Midbrain (tissue), 1 donor: ENCODE results near the gene NFKBIB.
A peak's percentile ranks its signal among the peaks of the same experiment; 100 is the strongest.
"Not testable (repeated sequence)": the region's sequence is repeated elsewhere in the genome, so short reads cannot be mapped to it uniquely, and the experiment has no call there.

Source experiments
- DNase-seq: peaks from one replicate; lab custom pipeline; 2025; lab: John Stamatoyannopoulos, UW

The NFKBIB gene, protein sequence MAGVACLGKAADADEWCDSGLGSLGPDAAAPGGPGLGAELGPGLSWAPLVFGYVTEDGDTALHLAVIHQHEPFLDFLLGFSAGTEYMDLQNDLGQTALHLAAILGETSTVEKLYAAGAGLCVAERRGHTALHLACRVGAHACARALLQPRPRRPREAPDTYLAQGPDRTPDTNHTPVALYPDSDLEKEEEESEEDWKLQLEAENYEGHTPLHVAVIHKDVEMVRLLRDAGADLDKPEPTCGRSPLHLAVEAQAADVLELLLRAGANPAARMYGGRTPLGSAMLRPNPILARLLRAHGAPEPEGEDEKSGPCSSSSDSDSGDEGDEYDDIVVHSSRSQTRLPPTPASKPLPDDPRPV

DNA sequence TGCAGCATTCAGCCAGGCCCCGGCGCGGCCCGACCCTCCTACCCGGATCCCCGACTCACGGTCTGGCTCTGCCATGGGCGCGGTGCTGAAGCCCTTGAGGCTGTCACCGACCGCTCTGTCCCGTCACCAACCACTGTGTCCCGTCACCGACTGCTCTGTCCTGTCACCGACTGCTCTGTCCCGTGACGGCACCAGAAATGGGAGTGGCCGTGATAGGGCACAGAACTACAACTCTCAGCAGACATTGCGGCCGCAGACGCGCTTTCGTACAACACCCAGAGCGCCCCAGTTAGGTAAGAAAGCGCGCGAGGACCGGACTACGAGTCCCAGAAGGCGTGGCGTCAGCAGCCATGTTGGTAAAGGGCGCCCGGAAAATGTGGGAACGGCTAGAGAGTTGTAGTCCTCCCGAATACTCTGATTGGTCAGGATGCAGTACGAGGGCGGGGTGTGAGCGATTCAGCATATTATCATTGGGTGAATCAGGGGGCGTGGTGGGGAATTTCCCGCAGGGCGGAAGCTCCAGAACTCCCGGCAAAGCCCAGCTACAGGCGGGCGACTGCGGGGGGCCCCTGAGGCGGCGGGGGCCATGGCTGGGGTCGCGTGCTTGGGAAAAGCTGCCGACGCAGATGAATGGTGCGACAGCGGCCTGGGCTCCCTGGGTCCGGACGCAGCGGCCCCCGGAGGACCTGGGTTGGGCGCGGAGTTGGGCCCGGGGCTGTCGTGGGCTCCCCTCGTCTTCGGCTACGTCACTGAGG lies at the start of gene NFKBIB, which contains the start of gene SIRT2:
Gene NFKBIB (plus strand): TSS at position 523 of the 755 bp plus-strand sequence. CDS start 64 bp downstream, at position 587.
Gene SIRT2 (minus strand): TSS at position 172 of the 755 bp plus-strand sequence. CDS start 97 bp downstream, at position 75.
- DNase-seq, result peak; percentile 100

DNA sequence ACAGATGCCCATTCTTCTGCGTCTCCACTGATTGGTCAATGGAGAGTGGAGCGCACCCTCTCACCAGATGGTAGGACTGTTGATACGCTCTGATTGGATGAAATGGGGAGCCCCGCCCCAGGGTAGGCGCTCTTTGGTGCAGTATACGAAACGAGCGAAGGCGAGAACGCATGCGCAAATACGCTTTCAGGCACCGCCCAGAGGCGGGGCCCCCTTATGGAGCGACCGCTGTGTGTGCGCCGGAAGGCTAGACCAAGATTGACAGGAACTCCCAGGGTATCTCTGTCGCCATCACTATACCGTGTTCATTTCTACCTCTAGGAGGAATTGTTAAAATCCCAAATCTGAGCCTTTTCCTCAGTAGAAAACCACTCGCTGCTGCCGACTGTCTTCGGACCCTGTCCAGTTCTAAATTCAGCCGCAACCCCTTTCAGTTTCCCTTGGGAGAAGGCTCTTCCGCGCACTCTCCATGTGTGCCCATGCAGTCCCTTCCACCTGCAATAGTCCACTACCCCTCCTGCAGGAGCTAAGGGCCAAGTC lies 49.3 kb upstream of the NFKBIB start:
- no peak for DNase-seq

DNA sequence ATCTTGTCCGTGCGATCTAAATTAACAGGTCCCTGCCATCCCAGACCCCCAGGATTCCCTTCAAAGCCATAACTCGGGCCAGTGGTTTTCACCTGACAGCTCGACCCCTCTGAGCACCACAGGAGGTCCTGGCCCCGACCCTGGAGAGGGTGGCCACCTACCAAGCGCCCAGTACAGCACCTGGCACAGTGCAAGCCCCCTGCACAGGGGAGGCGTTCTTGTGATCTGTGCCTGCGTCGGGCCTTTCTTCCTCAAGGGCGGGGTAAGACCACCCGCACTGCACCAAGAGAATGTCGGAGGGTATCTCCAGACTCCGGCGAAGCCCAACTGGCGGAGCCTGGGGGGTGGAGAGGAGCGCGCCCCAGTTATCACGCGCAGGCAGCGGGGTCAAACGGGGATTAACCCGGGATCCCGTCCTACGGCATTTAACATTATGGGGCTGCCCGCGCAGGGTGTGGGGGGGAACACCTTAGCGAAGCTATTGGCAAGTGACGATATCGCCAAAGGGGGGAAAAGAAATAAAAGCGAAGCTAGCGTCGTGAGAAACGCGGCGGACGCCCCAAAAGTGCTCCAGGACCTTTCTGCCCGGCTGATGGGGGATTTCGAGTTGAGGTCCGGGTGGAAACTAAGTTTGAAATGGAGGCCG lies 48.7 kb upstream of the NFKBIB start:
- peak; percentile 39 for DNase-seq

DNA sequence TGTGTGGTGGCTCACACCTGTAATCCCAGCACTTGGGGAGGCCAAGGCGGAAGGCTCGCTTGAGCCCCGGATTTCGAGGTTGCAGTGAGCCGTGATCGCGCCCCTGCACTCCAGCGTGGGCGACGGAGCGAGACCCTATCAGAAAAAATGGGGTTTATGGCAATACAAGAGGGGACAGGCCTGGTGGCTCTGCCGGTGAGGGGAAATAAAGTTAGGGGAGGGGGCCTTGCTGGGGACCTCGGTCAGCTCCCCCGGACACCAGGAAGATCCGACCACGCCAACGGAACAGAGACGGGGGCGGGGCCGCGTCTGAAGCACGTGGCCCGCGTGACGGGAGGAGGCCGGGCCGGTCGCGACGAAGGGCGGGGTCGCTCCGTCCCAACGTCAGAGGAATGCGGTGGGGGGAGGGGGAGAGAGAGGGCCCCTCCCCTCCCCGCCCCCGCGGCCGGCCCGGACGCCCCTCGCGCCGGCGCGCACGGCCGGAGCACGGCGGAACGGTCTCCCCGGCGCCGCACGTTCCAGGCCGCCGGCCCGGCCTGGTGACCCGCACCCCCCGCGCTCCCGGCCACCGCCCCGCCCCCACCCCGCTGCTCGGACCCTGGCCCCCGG lies 48.0 kb upstream of the NFKBIB start:
- peak; percentile 92 for DNase-seq

DNA sequence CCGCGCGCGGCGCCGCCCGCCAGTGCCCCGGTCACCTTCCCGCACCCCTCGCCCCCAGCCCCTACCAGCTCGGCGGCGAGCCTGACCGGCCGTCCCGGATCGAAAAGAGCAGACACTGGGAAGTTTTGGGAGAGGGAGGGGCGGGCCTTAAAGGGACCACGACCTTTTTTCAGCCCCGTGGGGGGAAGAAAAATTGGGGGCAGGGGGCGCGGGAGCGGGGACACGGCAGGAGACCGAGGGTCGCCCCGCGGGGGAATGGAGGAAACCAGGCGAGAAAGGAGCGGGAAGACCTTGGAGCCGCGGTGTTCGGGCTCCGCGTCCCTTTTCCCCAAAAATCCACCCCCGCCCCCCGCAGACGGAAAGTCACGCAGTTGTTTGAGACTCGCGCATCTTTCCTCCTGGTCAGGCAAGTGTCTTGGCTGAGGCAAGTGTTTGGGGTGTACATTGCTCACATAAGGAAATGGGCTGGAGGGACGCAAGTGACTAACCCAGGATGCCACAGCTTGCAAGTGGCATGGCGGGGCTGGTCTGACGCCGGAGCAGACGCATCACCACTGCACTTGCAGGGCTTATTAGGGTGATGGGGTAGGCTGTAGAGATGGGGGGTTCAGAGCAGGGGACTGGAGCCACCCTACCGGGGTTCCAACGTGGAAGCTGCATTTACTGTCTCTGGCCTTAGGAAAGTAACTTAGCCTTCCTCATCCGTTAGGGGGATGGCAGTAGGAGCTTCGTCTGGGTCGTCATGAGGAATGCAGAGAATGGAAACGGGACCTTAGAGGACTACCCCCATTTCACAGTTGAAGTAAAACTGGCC lies 47.3 kb upstream of the NFKBIB start:
- DNase-seq, result peak; percentile 34

DNA sequence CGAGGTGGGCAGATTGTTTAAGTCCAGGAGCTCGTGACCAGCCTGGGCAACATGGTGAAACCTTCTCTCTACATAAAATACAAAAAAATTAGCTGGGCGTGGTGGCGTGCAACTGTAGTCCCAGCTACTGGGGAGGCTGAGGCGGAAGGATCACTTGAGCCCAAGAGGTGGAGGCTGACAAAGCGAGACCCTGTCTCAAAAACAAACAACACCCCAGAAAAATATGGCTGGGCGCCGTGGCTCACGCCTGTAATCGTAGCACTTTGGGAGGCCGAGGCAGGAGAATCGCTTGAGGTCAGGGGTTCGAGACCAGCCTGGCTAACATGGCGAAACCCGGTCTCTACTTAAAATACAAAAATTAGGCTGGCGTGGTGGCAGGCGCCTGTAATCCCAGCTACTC lies 46.6 kb upstream of the NFKBIB start:
- DNase-seq, result no peak

DNA sequence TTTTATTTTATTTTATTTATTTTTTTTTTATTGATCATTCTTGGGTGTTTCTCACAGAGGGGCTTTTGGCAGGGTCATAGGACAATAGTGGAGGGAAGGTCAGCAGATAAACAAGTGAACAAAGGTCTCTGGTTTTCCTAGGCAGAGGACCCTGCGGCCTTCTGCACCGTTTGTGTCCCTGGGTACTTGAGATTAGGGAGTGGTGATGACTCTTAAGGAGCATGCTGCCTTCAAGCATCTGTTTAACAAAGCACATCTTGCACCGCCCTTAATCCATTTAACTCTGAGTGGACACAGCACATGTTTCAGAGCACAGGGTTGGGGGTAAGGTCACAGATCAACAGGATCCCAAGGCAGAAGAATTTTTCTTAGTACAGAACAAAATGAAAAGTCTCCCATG lies 44.8 kb upstream of the NFKBIB start:
- not testable (repeated sequence) for DNase-seq

DNA sequence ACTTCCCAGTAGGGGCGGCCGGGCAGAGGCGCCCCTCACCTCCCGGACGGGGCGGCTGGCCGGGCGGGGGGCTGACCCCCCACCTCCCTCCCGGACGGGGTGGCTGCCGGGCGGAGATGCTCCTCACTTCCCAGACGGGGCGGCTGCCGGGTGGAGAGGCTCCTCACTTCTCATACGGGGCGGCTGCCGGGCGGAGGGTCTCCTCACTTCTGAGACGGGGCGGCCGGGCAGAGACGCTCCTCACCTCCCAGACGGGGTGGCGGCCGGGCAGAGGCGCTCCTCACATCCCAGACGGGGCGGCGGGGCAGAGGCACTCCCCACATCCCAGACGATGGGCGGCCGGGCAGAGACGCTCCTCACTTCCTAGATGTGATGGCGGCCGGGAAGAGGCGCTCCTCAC lies 44.0 kb upstream of the NFKBIB start:
- DNase-seq, result not testable (repeated sequence)

DNA sequence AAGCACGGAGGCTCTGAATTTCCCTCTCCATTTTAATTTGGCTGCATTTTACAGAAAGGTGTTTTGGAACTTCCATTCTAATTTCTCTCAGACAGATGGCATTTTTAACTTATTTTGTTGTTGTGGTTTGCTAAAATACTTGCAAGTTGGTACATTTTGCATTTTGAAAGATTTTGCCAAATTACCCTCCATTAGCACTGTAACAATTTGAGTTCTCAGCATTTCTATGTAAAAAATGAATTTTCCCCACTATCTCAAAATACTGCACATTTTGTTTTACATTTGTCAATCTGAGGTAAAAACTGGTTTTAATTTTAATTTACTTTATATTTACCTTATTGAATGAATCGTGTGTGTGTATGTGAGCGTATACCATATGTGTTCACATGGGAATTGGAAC lies 43.0 kb upstream of the NFKBIB start:
- no peak for DNase-seq

DNA sequence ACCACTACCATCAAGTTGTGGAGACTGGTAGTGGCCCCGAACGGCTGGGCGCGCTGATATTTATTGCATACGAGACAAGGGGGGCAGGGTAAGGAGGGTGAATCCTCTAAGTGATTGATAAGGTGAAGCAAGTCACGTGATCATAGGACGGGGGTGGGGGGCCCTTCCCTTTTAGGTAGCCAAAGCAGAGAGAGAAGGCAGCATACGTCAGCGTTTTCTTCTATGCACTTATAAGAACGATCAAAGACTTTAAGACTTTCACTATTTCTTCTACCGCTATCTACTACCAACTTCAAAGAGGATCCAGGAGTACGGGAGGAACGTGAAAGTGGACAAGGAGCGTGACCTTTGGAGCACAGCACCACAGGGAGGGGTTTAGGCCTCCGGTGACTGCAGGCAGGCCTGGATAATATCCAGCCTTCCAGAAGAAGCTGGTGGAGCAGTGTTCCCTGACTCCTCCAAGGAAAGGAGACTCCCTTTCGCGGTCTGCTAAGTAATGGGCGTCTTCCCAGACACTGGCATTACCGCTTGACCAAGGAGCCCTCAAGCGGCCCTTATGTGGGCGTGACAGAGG lies 40.1 kb upstream of the NFKBIB start:
- not testable (repeated sequence) for DNase-seq

DNA sequence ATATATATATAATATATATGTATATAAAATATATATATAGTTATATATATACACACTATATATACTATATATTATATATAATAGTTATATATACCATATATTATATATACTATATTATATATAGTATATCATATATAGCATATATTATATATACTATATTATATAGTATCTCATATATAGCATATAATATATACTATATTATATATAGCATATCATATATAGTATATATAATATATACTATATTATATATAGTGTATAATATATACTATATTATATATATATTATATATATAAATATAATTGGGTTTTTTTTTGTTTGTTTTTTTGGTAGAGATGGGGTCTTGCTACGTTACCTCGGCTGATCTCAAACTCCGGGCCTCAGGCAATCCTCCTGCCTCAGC lies 38.4 kb upstream of the NFKBIB start:
- DNase-seq, result no peak

DNA sequence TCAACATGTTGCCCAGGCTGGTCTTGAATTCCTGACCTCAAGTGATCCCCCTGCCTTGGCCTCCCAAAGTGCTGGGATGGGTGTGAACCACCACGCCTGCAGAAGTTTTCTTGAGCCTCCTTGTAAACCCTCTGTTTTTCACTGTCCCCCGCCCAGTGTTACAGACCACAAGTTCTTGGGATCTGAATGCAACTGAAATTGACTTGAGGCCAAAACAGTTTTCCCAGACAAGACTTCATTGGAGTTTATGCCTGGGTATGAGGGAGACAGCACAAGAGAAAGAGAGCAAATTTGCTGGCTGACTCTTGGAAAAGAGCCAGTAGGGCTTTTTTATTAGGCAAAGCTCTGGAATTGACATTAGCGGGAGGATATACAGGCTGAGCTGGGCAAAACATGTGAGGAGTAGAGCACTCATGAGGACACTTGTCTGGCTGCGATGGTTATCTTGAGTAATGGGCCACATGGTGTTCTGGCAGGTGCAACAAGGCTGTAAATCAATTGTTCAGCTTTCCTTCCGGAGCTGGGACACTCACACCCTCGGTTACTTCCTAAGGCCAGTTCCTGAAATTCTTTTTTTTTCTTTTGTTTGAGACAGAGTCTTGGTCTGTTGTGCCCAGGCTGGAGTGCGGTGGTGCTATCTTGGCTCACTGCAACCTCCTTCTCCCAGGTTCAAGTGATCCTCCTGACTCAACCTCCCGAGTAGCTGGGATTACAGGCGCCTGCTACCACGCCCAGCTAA lies 37.3 kb upstream of the NFKBIB start:
- DNase-seq, result no peak

DNA sequence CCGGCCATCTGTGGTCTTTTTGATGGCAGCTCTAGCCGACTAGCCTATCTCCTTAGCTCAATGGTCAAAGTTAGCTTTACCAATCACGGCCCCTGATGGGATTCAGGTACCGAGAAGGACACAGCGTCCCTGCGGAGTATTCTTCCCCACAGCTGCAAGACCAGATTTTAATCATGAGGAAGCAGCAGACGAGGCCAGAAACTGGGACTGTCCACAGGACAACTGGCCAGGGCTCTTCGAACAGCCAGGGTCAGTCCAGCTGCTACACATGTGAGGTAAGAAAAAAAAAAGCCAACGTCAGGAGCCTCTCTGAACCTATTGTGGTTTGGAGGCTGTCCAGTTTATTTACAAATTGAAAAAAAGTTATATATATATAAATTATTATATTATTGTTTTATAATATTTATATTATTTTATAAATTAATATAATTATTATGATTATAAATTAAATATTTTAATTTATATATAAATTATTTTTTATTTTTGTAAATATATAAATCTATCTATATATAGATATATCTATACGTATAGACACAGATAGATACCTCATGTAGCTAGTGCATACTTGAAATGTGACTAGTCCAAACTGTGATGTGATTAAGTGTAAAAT lies 32.5 kb upstream of the NFKBIB start:
- DNase-seq, result no peak

DNA sequence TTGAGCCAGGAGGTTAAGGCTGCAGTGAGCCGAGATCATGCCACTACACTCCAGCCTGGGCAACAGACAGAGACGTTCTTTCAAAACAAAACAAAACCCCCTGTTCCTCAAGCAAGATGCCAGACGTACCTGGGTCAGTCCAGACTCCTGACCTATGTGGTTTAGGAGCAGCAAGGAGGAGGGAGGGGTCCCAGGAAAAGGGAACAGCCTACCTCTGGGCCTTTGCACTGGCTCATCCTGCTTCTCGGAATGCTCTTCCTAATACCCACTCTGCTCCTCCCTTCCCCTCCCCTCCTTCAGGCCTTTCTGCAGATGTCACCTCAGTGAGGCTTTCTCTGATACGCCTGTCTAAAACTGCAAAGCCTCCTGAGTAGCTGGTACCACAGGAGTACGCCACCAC lies 31.2 kb upstream of the NFKBIB start:
- DNase-seq, result no peak

DNA sequence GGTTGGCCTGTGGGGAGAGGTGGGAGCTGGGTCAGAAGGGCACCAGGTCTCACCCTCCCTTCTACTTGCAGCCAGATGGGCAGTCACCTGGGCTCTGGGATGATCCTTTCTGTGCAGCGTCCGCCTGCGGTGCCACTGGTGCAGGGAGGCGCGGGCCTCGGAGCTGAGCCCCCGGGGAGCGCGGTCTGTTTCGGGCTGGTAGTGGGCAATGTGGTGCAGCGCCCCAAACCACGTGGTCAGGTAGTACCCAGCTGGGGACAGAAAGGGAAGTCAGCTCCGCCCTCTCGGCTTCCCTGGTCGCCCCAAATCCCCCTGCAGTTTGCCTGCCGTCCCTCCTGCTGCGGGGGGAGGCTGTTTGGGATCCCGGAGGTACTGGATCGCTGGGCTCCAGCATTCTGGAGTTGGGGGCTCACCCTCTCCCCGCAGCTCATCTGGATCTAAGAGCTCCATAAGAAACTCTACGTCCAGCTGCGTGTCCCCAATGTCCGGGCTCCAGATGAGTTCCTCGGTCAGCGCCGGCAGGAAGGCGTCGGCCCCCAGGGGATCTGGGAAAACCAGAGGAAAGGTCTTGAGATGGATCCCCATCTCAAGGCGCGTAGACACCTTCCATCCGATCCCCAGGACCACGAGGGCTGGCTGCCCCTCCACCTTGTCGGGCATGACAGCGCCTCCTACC lies 30.5 kb upstream of the NFKBIB start:
- DNase-seq, result no peak

DNA sequence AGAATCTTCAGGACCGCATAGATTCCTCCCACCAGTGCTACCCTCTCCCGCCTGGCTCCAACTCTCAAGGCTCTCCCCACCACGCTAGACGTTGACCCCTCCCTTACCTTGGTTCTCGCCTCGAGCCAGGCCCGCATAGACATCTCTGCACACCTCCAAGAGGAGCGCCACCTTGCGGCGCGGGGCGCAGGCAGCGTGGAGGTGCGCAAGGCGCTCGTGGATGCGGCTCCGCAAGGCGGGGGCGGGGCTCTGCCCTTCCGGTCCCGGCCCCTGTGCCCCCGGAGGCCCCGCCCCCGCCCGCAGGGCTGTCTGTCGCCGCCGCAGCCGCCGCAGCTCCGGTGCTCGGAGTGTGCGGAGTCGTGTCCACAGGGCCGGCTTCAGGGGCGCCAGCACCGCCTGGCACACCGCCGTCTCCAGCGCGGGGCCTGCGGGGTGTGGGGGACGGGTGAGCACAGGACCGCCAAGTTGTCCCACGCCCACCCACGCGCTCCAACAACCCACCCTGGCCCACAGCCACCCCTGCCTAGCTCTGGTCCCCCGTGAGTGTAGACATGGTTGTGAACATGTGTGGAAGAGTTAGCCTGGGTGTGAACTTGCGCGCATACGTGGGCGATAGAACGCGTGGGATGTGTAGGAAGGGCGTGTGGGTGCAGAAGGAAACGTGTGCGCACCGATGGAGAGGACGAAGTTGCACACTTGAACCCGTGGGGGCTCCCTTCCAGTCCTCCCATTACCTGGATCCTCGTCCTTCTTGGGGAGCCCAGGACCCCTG lies 29.7 kb upstream of the NFKBIB start:
- DNase-seq, result peak; percentile 62

DNA sequence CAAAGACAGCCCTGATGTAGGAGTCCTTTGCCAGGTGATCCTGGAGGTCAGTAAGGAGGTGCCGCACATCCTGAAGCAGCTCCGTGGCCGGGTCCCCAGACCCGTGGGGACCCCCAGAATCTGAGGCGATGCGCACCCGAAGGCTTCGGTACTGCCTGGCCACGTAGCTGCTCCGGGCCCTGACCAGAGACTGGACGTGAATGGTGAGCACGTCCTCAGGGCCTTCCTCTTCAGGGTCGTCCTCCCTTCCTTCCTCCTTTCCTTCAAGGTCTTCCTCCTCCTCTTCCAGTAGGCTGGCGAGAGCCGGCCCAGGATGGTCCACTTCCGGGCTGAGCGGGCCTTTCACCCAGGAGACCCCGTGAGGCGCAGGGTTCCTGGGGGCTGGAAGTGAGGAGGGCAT lies 29.2 kb upstream of the NFKBIB start:
- no peak for DNase-seq

DNA sequence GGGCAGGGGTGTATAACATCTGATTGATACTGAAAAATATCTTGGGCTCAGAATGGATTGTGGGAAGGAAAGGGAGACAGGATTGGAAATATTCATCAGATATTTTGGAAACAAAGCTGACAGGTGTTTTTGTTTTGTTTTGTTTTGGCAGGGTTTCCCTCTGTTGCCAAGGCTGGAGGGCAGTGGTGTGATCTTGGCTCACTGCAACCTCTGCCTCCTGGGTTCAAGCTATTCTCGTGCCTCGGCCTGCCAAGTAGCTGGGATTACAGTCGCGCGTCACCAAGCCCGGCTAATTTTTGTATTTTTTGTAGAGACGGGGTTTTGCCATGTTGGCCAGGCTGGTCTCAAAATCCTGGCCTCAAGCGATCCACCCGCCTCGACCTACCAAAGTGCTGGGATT lies 26.4 kb upstream of the NFKBIB start:
- DNase-seq, result not testable (repeated sequence)
